NK-92 (cell line): Measurements from ENCODE around the gene NMT1.

Experiments
- DNase-seq: peaks from one replicate; lab custom pipeline; 2025; ENCODE audit not compliant: unreplicated experiment; lab: John Stamatoyannopoulos, UW

The NMT1 gene

DNA sequence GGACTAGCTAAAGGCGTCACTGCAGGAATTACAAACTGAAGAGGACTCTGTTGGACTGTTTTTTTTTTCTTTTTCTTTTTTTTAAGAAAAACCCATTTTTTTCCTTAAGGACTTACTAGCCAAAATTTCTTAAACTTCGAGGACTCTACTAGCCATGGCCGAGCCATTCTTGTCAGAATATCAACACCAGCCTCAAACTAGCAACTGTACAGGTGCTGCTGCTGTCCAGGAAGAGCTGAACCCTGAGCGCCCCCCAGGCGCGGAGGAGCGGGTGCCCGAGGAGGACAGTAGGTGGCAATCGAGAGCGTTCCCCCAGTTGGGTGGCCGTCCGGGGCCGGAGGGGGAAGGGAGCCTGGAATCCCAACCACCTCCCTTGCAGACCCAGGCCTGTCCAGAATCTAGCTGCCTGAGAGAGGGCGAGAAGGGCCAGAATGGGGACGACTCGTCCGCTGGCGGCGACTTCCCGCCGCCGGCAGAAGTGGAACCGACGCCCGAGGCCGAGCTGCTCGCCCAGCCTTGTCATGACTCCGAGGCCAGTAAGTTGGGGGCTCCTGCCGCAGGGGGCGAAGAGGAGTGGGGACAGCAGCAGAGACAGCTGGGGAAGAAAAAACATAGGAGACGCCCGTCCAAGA, 88.0 kb downstream of the NMT1 start:
- no peak for DNase-seq

DNA sequence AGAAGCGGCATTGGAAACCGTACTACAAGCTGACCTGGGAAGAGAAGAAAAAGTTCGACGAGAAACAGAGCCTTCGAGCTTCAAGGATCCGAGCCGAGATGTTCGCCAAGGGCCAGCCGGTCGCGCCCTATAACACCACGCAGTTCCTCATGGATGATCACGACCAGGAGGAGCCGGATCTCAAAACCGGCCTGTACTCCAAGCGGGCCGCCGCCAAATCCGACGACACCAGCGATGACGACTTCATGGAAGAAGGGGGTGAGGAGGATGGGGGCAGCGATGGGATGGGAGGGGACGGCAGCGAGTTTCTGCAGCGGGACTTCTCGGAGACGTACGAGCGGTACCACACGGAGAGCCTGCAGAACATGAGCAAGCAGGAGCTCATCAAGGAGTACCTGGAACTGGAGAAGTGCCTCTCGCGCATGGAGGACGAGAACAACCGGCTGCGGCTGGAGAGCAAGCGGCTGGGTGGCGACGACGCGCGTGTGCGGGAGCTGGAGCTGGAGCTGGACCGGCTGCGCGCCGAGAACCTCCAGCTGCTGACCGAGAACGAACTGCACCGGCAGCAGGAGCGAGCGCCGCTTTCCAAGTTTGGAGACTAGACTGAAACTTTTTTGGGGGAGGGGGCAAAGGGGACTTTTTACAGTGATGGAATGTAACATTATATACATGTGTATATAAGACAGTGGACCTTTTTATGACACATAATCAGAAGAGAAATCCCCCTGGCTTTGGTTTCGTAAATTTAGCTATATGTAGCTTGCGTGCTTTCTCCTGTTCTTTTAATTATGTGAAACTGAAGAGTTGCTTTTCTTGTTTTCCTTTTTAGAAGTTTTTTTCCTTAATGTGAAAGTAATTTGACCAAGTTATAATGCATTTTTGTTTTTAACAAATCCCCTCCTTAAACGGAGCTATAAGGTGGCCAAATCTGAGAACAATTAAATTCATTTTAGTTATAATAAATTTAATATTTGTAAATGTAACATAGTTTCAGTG, 88.8 kb downstream of the NMT1 start:
- no peak for DNase-seq

DNA sequence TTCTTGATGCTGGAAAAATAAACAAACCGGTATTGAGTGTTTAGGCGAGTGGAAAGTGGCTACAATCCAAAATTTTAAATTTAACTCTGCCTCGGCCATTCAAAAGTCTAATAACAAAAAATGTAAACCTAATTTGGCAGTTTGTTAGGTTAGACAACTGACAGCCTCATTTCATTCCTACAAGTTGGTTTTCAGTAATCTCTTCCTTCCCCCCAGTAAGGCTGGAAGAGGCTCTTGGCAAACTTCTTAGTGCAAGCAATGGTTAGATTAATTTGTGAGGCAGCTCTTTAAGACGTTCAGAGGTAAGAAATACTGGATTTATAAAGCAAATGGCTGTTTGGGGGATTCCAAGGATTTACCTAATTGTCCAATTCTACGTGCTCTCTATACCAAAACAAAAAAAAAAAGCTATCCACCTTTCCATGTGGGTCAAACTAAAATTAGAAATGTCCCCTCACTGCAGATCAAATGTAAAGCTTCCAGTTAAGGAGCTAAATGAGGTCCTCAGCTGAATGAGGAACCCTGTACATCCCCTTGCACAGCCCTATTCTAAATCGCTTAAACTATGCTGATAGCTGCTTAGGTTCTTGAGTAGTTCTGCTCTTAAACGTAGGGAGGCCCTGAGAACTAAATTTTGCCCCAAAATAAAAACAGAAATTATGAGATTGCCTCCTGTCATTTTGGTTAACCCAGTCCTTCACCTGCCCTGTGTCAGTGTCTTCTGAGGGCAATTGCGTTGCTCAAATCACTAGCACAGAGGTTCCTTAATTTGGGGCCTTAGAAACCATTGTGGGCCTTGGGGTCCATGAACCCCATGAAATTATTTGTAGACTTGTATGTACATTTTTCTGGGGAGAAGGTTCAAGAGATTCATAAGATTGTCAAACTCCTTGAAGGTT, 90.0 kb downstream of the NMT1 start:
- no peak for DNase-seq

DNA sequence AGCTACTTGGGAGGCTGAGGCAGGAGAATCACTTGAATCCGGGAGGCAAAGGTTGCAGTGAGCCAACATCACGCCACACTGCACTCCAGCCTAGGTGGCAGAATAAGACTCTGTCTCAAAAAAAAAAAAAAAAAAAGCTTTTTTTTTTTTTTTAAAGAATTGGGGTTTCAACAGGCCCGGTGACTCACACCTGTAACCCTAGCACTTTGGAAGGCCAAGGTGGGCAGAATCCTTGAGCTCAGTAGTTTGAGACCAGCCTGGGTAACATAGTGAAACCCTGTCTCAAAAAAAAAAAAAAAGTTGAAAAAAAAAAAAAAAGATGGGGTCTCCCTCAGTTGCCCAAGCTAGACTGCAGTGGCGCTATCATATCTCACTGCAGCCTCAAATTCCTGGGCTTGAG, 93.9 kb downstream of the NMT1 start:
- DNase-seq, result no peak

DNA sequence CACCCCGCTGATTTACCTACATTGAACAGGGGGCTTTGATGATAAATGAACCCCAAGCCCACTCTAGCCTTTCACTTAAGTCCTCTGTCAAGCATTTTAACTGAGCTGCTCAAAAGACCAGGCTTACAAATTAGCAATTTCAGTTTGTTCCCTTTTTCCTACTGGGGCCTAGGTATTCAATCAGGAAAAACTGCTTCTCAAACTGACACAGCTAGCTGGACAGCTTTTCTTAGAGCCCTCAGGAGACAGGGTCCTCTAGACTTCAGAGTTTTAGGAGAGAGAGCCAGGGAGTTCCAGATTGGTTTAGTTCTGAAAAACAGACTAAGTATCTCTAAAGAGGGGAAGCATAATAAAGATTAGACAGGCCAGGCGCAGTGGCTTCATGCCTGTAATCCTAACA, 94.4 kb downstream of the NMT1 start:
- no peak for DNase-seq

DNA sequence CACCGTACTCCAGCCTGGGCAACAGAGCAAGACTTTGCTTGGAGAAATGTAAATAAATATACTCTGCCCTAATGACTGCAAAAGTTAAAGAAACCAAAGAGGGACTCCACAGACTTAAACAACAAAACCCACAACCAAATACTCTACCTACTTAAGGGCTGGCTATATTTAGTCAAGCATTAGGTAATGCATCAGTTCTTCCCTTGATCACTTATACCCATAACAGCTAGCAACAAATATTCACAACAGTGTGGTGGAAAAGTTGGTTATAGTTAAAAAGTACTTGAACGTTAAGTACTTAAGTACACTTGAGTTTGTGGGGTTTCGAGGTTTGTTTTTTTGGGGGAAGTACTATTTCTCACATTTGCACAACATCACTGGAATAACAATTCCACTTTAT, 95.1 kb downstream of the NMT1 start:
- DNase-seq, result no peak
